KMS-11 (cell line): Measurements from ENCODE around the gene AZGP1.
"Not testable (repeated sequence)": the region's sequence is repeated elsewhere in the genome, so short reads cannot be mapped to it uniquely, and the experiment has no call there.

ENCODE experiments used
- H2AFZ ChIP-seq: fragments of 200-600 bp; sonication (generic); 2 replicates; pipeline ENCODE4 v1.6.1; 2016; ENCODE audit warnings: antibody characterized with exemption, mixed run types, low read depth
- H3K27ac ChIP-seq: fragments of 200-600 bp; sonication (generic); 2 replicates; pipeline ENCODE4 v1.6.1; 2016; ENCODE audit warnings: mild to moderate bottlenecking, mixed run types
- H3K27me3 ChIP-seq: fragments of 200-600 bp; sonication (generic); 2 replicates; pipeline ENCODE4 v1.6.1; 2017; ENCODE audit warnings: mild to moderate bottlenecking, low read depth, mixed run types, moderate library complexity; ENCODE audit not compliant: insufficient read depth
- H3K36me3 ChIP-seq: fragments of 200-600 bp; sonication (generic); 2 replicates; pipeline ENCODE4 v1.6.1; 2017; ENCODE audit warnings: mild to moderate bottlenecking, mixed run types; ENCODE audit not compliant: insufficient read depth
- H3K4me1 ChIP-seq: fragments of 200-600 bp; sonication (generic); 2 replicates; pipeline ENCODE4 v1.6.1; 2016; ENCODE audit warnings: mild to moderate bottlenecking, low read depth, mixed run types; ENCODE audit not compliant: poor library complexity, severe bottlenecking
- H3K4me2 ChIP-seq: fragments of 200-600 bp; sonication (generic); 2 replicates; pipeline ENCODE4 v1.7.0; 2016; ENCODE audit warnings: mild to moderate bottlenecking, mixed run types
- H3K4me3 ChIP-seq: fragments of 200-600 bp; sonication (generic); IDR thresholded peaks from 2 replicates; pipeline ENCODE4 v1.6.1; 2017; ENCODE audit warnings: low read depth, low read length, mixed read lengths; ENCODE audit not compliant: insufficient read depth
- H3K79me2 ChIP-seq: fragments of 200-600 bp; sonication (generic); 2 replicates; pipeline ENCODE4 v1.6.1; 2016; ENCODE audit warnings: low read depth, mixed run types; ENCODE audit not compliant: insufficient read depth
- H3K9ac ChIP-seq: fragments of 200-600 bp; sonication (generic); 2 replicates; pipeline ENCODE4 v1.6.1; 2016; ENCODE audit warnings: mild to moderate bottlenecking, mixed run types
- H4K20me1 ChIP-seq: fragments of 200-600 bp; sonication (generic); 2 replicates; pipeline ENCODE4 v1.6.1; 2016; ENCODE audit warnings: mild to moderate bottlenecking, mixed run types; ENCODE audit not compliant: insufficient read depth
- CTCF ChIP-seq: fragments of 200-600 bp; sonication (generic); conservative IDR thresholded peaks from 2 replicates; pipeline ENCODE4 v1.6.1; 2017; ENCODE audit warnings: low read depth, mild to moderate bottlenecking, antibody characterized with exemption, low read length, moderate library complexity, mixed read lengths

AZGP1 gene

GRCh38 chr7:100011516-100011915 is 35.7 kb upstream of the AZGP1 start:
- Histone ChIP-seq H3K4me3 (no peak overlapping the region), H3K27ac (no peak overlapping the region), H3K9ac (no peak overlapping the region), H3K4me2 (no peak overlapping the region), H3K4me1 (peaks cover 6% of the 10 kb centered on the region), H3K36me3 (no peaks in the 10 kb centered on the region), H3K27me3 (no peaks in the 10 kb centered on the region), H4K20me1 (no peaks in the 10 kb centered on the region), H2AFZ (no peak overlapping the region), H3K79me2 (peaks cover 9% of the 10 kb centered on the region)
- no peak for TF ChIP-seq CTCF

GRCh38 chr7:100010901-100011300 is 35.1 kb upstream of the AZGP1 start:
- Histone ChIP-seq H3K4me3 (no peak overlapping the region), H3K79me2 (peaks cover 3% of the 10 kb centered on the region; the same call in 1 of the 2 replicates)

GRCh38 chr7:100009952-100010351 is 34.1 kb upstream of the AZGP1 start:
- not testable (repeated sequence) for H3K4me1 ChIP-seq, H3K4me3 ChIP-seq, H3K9ac ChIP-seq, H4K20me1 ChIP-seq, H3K27me3 ChIP-seq, H3K36me3 ChIP-seq, H3K27ac ChIP-seq, H2AFZ ChIP-seq, H3K4me2 ChIP-seq, H3K79me2 ChIP-seq

More at GRCh38 chr7:100010901-100011300, 35.1 kb upstream of the AZGP1 start:
- Histone ChIP-seq H2AFZ (no peak overlapping the region), H3K36me3 (no peaks in the 10 kb centered on the region), H3K4me1 (peaks cover 4% of the 10 kb centered on the region), H4K20me1 (no peaks in the 10 kb centered on the region), H3K27ac (no peak overlapping the region), H3K4me2 (no peak overlapping the region), H3K27me3 (no peaks in the 10 kb centered on the region), H3K9ac (no peak overlapping the region)
- no peak for TF ChIP-seq CTCF

- TF ChIP-seq CTCF = no peak
- no peaks in the 10 kb centered on the region for H3K4me1 ChIP-seq
- H3K9ac ChIP-seq = no peak overlapping the region
- no peak overlapping the region for H2AFZ ChIP-seq
- H4K20me1 ChIP-seq = no peaks in the 10 kb centered on the region
- no peak overlapping the region for H3K4me3 ChIP-seq
- H3K27ac ChIP-seq = no peak overlapping the region
- no peak overlapping the region for H3K4me2 ChIP-seq
- no peaks in the 10 kb centered on the region for H3K36me3 ChIP-seq
- no peaks in the 10 kb centered on the region for H3K79me2 ChIP-seq
- no peaks in the 10 kb centered on the region for H3K27me3 ChIP-seq
Observed at GRCh38 chr7:100008525-100008924, 32.7 kb upstream of the AZGP1 start.

- Histone ChIP-seq H3K4me2 (no peak overlapping the region), H3K79me2 (no peaks in the 10 kb centered on the region), H4K20me1 (no peaks in the 10 kb centered on the region), H3K27ac (no peak overlapping the region), H3K36me3 (no peaks in the 10 kb centered on the region), H3K27me3 (no peaks in the 10 kb centered on the region), H3K4me3 (no peak overlapping the region), H2AFZ (no peak overlapping the region), H3K4me1 (no peaks in the 10 kb centered on the region), H3K9ac (no peak overlapping the region)
- TF ChIP-seq CTCF = no peak
Observed at GRCh38 chr7:100007887-100008286, 32.1 kb upstream of the AZGP1 start.
